HepG2 (cell line): ENCODE results near the gene PLIN5. TPM values are rescaled to one million over a fixed set of nuclear protein-coding genes. Genes with fewer than 3 reads are reported as not detected.

Experiments
- CEBPZ ChIP-seq: IDR thresholded peaks from 2 replicates; pipeline ENCODE4 v1.6.1; 2012; ENCODE audit warnings: low read length, improper control_type of control experiment
- EHMT2 ChIP-seq: fragments of 200-600 bp; sonication (generic); IDR thresholded peaks from 2 replicates; pipeline ENCODE4 v1.7.0; 2017; ENCODE audit warnings: antibody characterized with exemption, low read depth, low read length, borderline replicate concordance
- MYNN ChIP-seq: sonication (generic); formaldehyde crosslinking; IDR thresholded peaks from 2 replicates; pipeline ENCODE4 v1.4.0; 2020; ENCODE audit warnings: mild to moderate bottlenecking, low read depth, missing genetic modification reagents
- NONO ChIP-seq, 2 experiments: fragments of 450-650 bp in 1 of 2; sonication (generic) in 1 of 2; formaldehyde crosslinking in 1 of 2; IDR thresholded peaks in 1 of 2; conservative IDR thresholded peaks in 1 of 2; 2 replicates each; pipeline versions ENCODE4 v1.6.1 to v1.8.0; 2017 to 2022; ENCODE audit warnings: mild to moderate bottlenecking in 1 of 2, missing genetic modification reagents in 1 of 2, moderate library complexity in 1 of 2
- NR2F1 ChIP-seq, 2 experiments: fragments of 450-650 bp in 1 of 2; formaldehyde crosslinking in 1 of 2; IDR thresholded peaks; 2 replicates each; pipeline versions ENCODE4 v1.5.0 to v1.6.1; 2016 to 2020; ENCODE audit warnings: mild to moderate bottlenecking in 1 of 2, missing compliant biosample characterization in 1 of 2, missing genetic modification reagents in 1 of 2, moderate library complexity in 1 of 2
- ONECUT2 ChIP-seq: sonication (generic); formaldehyde crosslinking; IDR thresholded peaks from 2 replicates; pipeline ENCODE4 v1.4.0; 2020; ENCODE audit warnings: missing genetic modification reagents
- SMYD3 ChIP-seq: sonication (generic); formaldehyde crosslinking; IDR thresholded peaks from 2 replicates; pipeline ENCODE4 v1.8.1; 2023; ENCODE audit warnings: mild to moderate bottlenecking, missing genetic modification reagents
- TERF1 ChIP-seq: sonication (generic); formaldehyde crosslinking; IDR thresholded peaks from 2 replicates; pipeline ENCODE4 v1.8.0; 2022; ENCODE audit warnings: mild to moderate bottlenecking, missing genetic modification reagents, moderate library complexity
- THAP9 ChIP-seq: sonication (generic); formaldehyde crosslinking; IDR thresholded peaks from 2 replicates; pipeline ENCODE4; 2020; ENCODE audit warnings: missing genetic modification reagents, mild to moderate bottlenecking, borderline replicate concordance
- ZC3H13 ChIP-seq: sonication (generic); formaldehyde crosslinking; IDR thresholded peaks from 2 replicates; pipeline ENCODE4 v1.8.1; 2023; ENCODE audit warnings: mild to moderate bottlenecking, missing genetic modification reagents, moderate library complexity
- ZFP37 ChIP-seq: sonication (generic); formaldehyde crosslinking; IDR thresholded peaks from 2 replicates; pipeline ENCODE4 v1.4.0; 2020; ENCODE audit warnings: missing genetic modification reagents, borderline replicate concordance
- ZFP62 ChIP-seq: sonication (generic); formaldehyde crosslinking; IDR thresholded peaks from 2 replicates; pipeline ENCODE4 v1.4.0; 2020; ENCODE audit warnings: missing genetic modification reagents
- ZKSCAN1 ChIP-seq: fragments of 150-350 bp; IDR thresholded peaks from 2 replicates; pipeline ENCODE4 v1.6.1; 2014; ENCODE audit warnings: low read length
- ZMYM2 ChIP-seq: sonication (generic); formaldehyde crosslinking; IDR thresholded peaks from 2 replicates; pipeline ENCODE4 v1.8.0; 2022; ENCODE audit warnings: mild to moderate bottlenecking, missing genetic modification reagents
- ZNF138 ChIP-seq: sonication (generic); formaldehyde crosslinking; IDR thresholded peaks from 2 replicates; pipeline ENCODE4 v1.5.0; 2020; ENCODE audit warnings: mild to moderate bottlenecking, low read depth, missing genetic modification reagents
- ZNF207 ChIP-seq: fragments of 450-650 bp; IDR thresholded peaks from 2 replicates; pipeline ENCODE4 v1.6.1; 2016; ENCODE audit warnings: antibody characterized with exemption, borderline replicate concordance
- ZNF430 ChIP-seq: sonication (generic); formaldehyde crosslinking; IDR thresholded peaks from 2 replicates; pipeline ENCODE4 v1.9.0; 2021; ENCODE audit warnings: mild to moderate bottlenecking, missing genetic modification reagents
- ZNF768 ChIP-seq: sonication (generic); formaldehyde crosslinking; IDR thresholded peaks from 2 replicates; pipeline ENCODE4 v1.4.0; 2020; ENCODE audit warnings: missing genetic modification reagents
- ZNF83 ChIP-seq: sonication (generic); formaldehyde crosslinking; IDR thresholded peaks from 2 replicates; pipeline ENCODE4 v1.4.0; 2020; ENCODE audit warnings: missing genetic modification reagents, mild to moderate bottlenecking, borderline replicate concordance
- ZSCAN12 ChIP-seq: sonication (generic); formaldehyde crosslinking; IDR thresholded peaks from 2 replicates; pipeline ENCODE4 v1.9.0; 2021; ENCODE audit warnings: mild to moderate bottlenecking, missing genetic modification reagents
- polyA plus RNA-seq, 8 experiments: library from polyadenylated mRNA; depleted of rRNA in 3 of 8; stranded (reverse) in 7 of 8; unstranded in 1 of 8; fragments of >200 nt; fragmentation: Illumina TruSeq in 4 of 8; extraction: Trizol in 4 of 8; gene quantifications; 2 replicates each; pipeline versions ENCODE4 v1.2.1 to v1.2.3, GENCODE V29; 2011 to 2016; ENCODE audit warnings: low read depth in 4 of 8, missing spikeins in 1 of 8, mixed read lengths in 1 of 8; ENCODE audit not compliant: insufficient read depth in 1 of 8
- total RNA-seq, 5 experiments: library from RNA; depleted of rRNA; stranded (reverse); fragments of >200 nt; fragmentation: Illumina TruSeq; extraction: Trizol; gene quantifications; 2 replicates each; pipeline ENCODE4 v1.2.3, GENCODE V29; 2016; ENCODE audit warnings: low read depth in 1 of 5

PLIN5 gene
- total and polyA plus RNA-seq, 2 of the 13 experiments (the other 11 are each of a cell fraction or from before 2014, with no cell fraction given): 1.8 to 4.8 TPM

GRCh38 chr19:4521170-4521887 lies 13.7 kb downstream of the PLIN5 start (continued):
- TF ChIP-seq CEBPZ (no peak), EHMT2 (no peak), ZC3H13 (CRISPR knock-in tag) (no peak), ZNF138 (CRISPR knock-in tag) (no peak), ZFP62 (no peak), ZNF430 (no peak; the same call in 1 of the 2 replicates), ZNF207 (no peak), ZSCAN12 (CRISPR knock-in tag) (no peak), TERF1 (no peak), ZMYM2 (CRISPR knock-in tag) (0 out of 2 replicates have a peak, but pooled peaks have one; percentile 30), NONO (IDR thresholded peaks at IDR 0.05) (no peak), NONO (CRISPR knock-in tag; conservative IDR thresholded peaks at IDR 0.05) (peak; percentile 33; the same call in 1 of the 2 replicates), ZFP37 (CRISPR knock-in tag) (no peak), ZNF83 (CRISPR knock-in tag) (no peak), ZNF768 (no peak), NR2F1 (CRISPR knock-in tag; IDR thresholded peaks at IDR 0.05) (peak; percentile 57 to 83; a peak in 2 of 4 replicates), ZKSCAN1 (no peak), ONECUT2 (CRISPR knock-in tag) (no peak), MYNN (no peak), SMYD3 (CRISPR knock-in tag) (no peak), THAP9 (CRISPR knock-in tag) (no peak)
